GM12878 (cell line): ENCODE data around the gene KDM8. TPM values are rescaled to one million over a fixed set of nuclear protein-coding genes. Genes with fewer than 3 reads are reported as not detected.

Experiments
- BACH1 ChIP-seq: fragments of 450-650 bp; IDR thresholded peaks from 2 replicates; pipeline ENCODE4 v1.6.1; 2017; ENCODE audit warnings: mild to moderate bottlenecking, borderline replicate concordance
- BHLHE40 ChIP-seq, 2 experiments: fragments of 450-650 bp in 1 of 2; IDR thresholded peaks; 2 replicates each; pipeline ENCODE4 v1.6.1; 2011 to 2017; ENCODE audit warnings: low read depth in 2 of 2, borderline replicate concordance in 1 of 2, improper control_type of control experiment in 1 of 2, low read length in 1 of 2, mild to moderate bottlenecking in 1 of 2
- CHD4 ChIP-seq: fragments of 200-600 bp; sonication (generic); IDR thresholded peaks from 2 replicates; pipeline ENCODE4 v1.6.1; 2016; ENCODE audit warnings: mild to moderate bottlenecking
- CREB1 ChIP-seq: IDR thresholded peaks from 2 replicates; pipeline ENCODE4 v1.6.1; 2012; ENCODE audit warnings: low read depth, mild to moderate bottlenecking, inconsistent platforms
- ETV6 ChIP-seq, 2 experiments: fragments of 450-650 bp in 1 of 2; IDR thresholded peaks in 1 of 2; conservative IDR thresholded peaks in 1 of 2; 2 replicates each; pipeline ENCODE4 v1.6.1; 2014; ENCODE audit warnings: antibody characterized with exemption in 1 of 2, borderline replicate concordance in 1 of 2, low read depth in 1 of 2, mild to moderate bottlenecking in 1 of 2, moderate library complexity in 1 of 2
- FOXK2 ChIP-seq: fragments of 450-650 bp; IDR thresholded peaks from 2 replicates; pipeline ENCODE4 v1.6.1; 2017; ENCODE audit warnings: mild to moderate bottlenecking, moderate library complexity
- FOXM1 ChIP-seq: IDR thresholded peaks from 2 replicates; pipeline ENCODE4 v1.6.1; 2012; ENCODE audit warnings: low read depth, mild to moderate bottlenecking, inconsistent platforms, low read length, moderate library complexity
- GATAD2B ChIP-seq: fragments of 450-650 bp; conservative IDR thresholded peaks from 2 replicates; pipeline ENCODE4 v1.6.1; 2017; ENCODE audit warnings: low read depth, mild to moderate bottlenecking, moderate library complexity
- KAT2A ChIP-seq: conservative IDR thresholded peaks from 2 replicates; pipeline ENCODE4 v1.6.1; 2011; ENCODE audit warnings: low read depth, low read length; ENCODE audit not compliant: control insufficient read depth
- KLF5 ChIP-seq: fragments of 450-650 bp; IDR thresholded peaks from 2 replicates; pipeline ENCODE4 v1.6.1; 2014; ENCODE audit warnings: mild to moderate bottlenecking; ENCODE audit not compliant: partially characterized antibody
- LARP7 ChIP-seq: fragments of 450-650 bp; IDR thresholded peaks from 2 replicates; pipeline ENCODE4 v1.6.1; 2017; ENCODE audit warnings: mild to moderate bottlenecking
- MEF2B ChIP-seq: fragments of 450-650 bp; IDR thresholded peaks from 2 replicates; pipeline ENCODE4 v1.6.1; 2018; ENCODE audit warnings: mild to moderate bottlenecking, moderate library complexity; ENCODE audit not compliant: partially characterized antibody, poor library complexity, severe bottlenecking
- MTA3 ChIP-seq: IDR thresholded peaks from 2 replicates; pipeline ENCODE4 v1.6.1; 2012; ENCODE audit warnings: low read length, inconsistent platforms, borderline replicate concordance
- NBN ChIP-seq: fragments of 450-650 bp; IDR thresholded peaks from 2 replicates; pipeline ENCODE4 v1.6.1; 2016
- NR2C2 ChIP-seq: IDR thresholded peaks from 2 replicates; pipeline ENCODE4 v1.6.1; 2011; ENCODE audit warnings: borderline replicate concordance, low read depth; ENCODE audit not compliant: control insufficient read depth, insufficient read length
- RBBP5 ChIP-seq: fragments of 200-600 bp; sonication (generic); conservative IDR thresholded peaks from 2 replicates; pipeline ENCODE4 v1.6.1; 2016
- SIN3A ChIP-seq: IDR thresholded peaks from 2 replicates; pipeline ENCODE4 v1.6.1; 2012; ENCODE audit warnings: low read depth, low read length, improper control_type of control experiment
- SIX5 ChIP-seq: IDR thresholded peaks from 2 replicates; pipeline ENCODE4 v1.6.1; 2011; ENCODE audit warnings: mild to moderate bottlenecking, low read depth, low read length, moderate library complexity; ENCODE audit not compliant: severe bottlenecking
- SPI1 ChIP-seq: IDR thresholded peaks from 2 replicates; pipeline ENCODE4 v1.6.1; 2011; ENCODE audit warnings: low read depth, mild to moderate bottlenecking, low read length, moderate library complexity, borderline replicate concordance; ENCODE audit not compliant: insufficient read depth
- SRF ChIP-seq, 2 experiments: IDR thresholded peaks; 2 replicates each; pipeline ENCODE4 v1.6.1; 2011; ENCODE audit warnings: low read depth in 2 of 2, low read length in 2 of 2, mild to moderate bottlenecking in 1 of 2, moderate library complexity in 1 of 2
- WRNIP1 ChIP-seq: IDR thresholded peaks from 2 replicates; pipeline ENCODE4 v1.6.1; 2011; ENCODE audit warnings: low read depth, low read length, improper control_type of control experiment, borderline replicate concordance
- YY1 ChIP-seq: IDR thresholded peaks from 2 replicates; pipeline ENCODE4 v1.6.1; 2011; ENCODE audit warnings: low read depth, mild to moderate bottlenecking, low read length
- ZNF217 ChIP-seq: fragments of 450-650 bp; IDR thresholded peaks from 2 replicates; pipeline ENCODE4 v1.6.1; 2017; ENCODE audit warnings: antibody characterized with exemption, mild to moderate bottlenecking
- ZNF384 ChIP-seq: IDR thresholded peaks from 2 replicates; pipeline ENCODE4 v1.6.1; 2012; ENCODE audit warnings: low read depth, mild to moderate bottlenecking, low read length, improper control_type of control experiment, borderline replicate concordance
- polyA plus RNA-seq, 11 experiments: library from polyadenylated mRNA; depleted of rRNA in 4 of 11; unstranded in 6 of 11; stranded (reverse) in 5 of 11; fragments of >200 nt; fragmentation: Nextera tagmentation in 4 of 11; fragmentation: Illumina TruSeq in 1 of 11; extraction: Ambion mirVana in 4 of 11; extraction: Trizol in 1 of 11; gene quantifications; 1 replicate in 1 of 11; 2 replicates in 10 of 11; pipeline versions ENCODE4 v1.2.1 to v1.2.3, GENCODE V29; 2011 to 2016; ENCODE audit warnings: inconsistent platforms in 2 of 11, missing spikeins in 2 of 11, low read depth in 1 of 11
- total RNA-seq, 4 experiments: library from RNA; depleted of rRNA in 3 of 4; stranded (reverse); fragments of >200 nt in 3 of 4; fragmentation: Illumina TruSeq in 1 of 4; extraction: Trizol in 1 of 4; gene quantifications; 2 replicates each; pipeline versions ENCODE4 v1.2.1 to v1.2.3, GENCODE V29; 2013 to 2021
- TF ChIP-seq, protein P1 (sequence below): IDR thresholded peaks from 2 replicates; pipeline ENCODE4 v1.6.1; 2011; ENCODE audit warnings: low read depth, low read length, improper control_type of control experiment, borderline replicate concordance
- TF ChIP-seq, protein P2 (sequence below): fragments of 450-650 bp; formaldehyde crosslinking; IDR thresholded peaks from 2 replicates; pipeline ENCODE4 v1.4.0; 2022; ENCODE audit warnings: mild to moderate bottlenecking, moderate library complexity
- TF ChIP-seq, protein P3 (sequence below), 3 experiments: IDR thresholded peaks in 2 of 3; conservative IDR thresholded peaks in 1 of 3; 2 replicates each; pipeline ENCODE4 v1.5.1; 2011; ENCODE audit warnings: low read depth in 3 of 3, low read length in 3 of 3, mild to moderate bottlenecking in 3 of 3, control low read depth in 2 of 3, moderate library complexity in 2 of 3, inconsistent platforms in 1 of 3, mixed read lengths in 1 of 3; ENCODE audit not compliant: control insufficient read depth in 2 of 3, insufficient read depth in 1 of 3; ENCODE audit errors: extremely low read depth in 1 of 3

Gene KDM8
- total and polyA plus RNA-seq, 10 of the 15 experiments (the other 5 are each of a cell fraction or from before 2014, with no cell fraction given) = 0.79 to 8.9 (median 5.8) TPM

DNA sequence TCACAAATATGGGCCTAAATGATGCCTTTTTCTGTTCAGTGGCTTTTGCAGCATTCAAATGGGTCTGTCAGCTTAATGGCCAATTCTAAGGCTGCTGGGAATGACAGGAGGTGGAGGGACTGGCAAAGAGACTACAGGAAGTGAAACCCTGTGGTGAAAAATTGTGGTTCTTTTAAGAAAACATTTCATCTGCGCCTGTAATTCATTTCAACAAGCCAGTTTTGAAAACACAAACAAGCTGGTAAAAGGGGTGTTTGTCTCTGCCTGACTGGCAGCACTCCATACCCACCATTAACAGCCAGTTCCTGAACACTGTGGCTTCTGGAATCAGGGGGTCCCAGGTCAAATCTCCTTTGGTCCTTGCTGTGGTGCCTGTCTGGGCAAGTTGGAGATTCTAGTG is 3.6 kb upstream of the KDM8 start (continued):
- no peak for TF ChIP-seq KLF5
- TF ChIP-seq, protein P1, sequence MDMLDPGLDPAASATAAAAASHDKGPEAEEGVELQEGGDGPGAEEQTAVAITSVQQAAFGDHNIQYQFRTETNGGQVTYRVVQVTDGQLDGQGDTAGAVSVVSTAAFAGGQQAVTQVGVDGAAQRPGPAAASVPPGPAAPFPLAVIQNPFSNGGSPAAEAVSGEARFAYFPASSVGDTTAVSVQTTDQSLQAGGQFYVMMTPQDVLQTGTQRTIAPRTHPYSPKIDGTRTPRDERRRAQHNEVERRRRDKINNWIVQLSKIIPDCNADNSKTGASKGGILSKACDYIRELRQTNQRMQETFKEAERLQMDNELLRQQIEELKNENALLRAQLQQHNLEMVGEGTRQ = no peak
- no peak for TF ChIP-seq NR2C2
- TF ChIP-seq SPI1 = peak; percentile 99
- no peak for TF ChIP-seq KAT2A
- TF ChIP-seq BHLHE40 (IDR thresholded peaks at IDR 0.05; ENCODE audit: borderline replicate concordance in 1 of 2, low read depth in 2 of 2, low read length in 1 of 2) = peak in 1 of 2 experiments; percentile 14; a peak in 1 of 4 replicates
- no peak for TF ChIP-seq CHD4
- no peak for TF ChIP-seq CREB1
- TF ChIP-seq FOXM1 = 0 out of 2 replicates have a peak, but pooled peaks have one; percentile 20
- no peak for TF ChIP-seq YY1
- 0 out of 2 replicates have a peak, but pooled peaks have one; percentile 24 for TF ChIP-seq ZNF217
- TF ChIP-seq LARP7 = no peak
- TF ChIP-seq MEF2B = peak; percentile 9
- TF ChIP-seq, protein P2, sequence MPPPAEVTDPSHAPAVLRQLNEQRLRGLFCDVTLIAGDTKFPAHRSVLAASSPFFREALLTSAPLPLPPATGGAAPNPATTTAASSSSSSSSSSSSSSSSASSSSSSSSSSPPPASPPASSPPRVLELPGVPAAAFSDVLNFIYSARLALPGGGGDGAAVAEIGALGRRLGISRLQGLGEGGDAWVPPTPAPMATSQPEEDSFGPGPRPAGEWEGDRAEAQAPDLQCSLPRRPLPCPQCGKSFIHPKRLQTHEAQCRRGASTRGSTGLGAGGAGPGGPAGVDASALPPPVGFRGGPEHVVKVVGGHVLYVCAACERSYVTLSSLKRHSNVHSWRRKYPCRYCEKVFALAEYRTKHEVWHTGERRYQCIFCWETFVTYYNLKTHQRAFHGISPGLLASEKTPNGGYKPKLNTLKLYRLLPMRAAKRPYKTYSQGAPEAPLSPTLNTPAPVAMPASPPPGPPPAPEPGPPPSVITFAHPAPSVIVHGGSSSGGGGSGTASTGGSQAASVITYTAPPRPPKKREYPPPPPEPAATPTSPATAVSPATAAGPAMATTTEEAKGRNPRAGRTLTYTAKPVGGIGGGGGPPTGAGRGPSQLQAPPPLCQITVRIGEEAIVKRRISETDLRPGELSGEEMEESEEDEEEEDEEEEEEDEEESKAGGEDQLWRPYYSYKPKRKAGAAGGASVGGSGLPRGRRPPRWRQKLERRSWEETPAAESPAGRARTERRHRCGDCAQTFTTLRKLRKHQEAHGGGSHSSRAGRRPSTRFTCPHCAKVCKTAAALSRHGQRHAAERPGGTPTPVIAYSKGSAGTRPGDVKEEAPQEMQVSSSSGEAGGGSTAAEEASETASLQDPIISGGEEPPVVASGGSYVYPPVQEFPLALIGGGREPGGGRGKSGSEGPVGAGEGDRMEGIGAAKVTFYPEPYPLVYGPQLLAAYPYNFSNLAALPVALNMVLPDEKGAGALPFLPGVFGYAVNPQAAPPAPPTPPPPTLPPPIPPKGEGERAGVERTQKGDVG = no peak
- TF ChIP-seq SRF (IDR thresholded peaks at IDR 0.05; ENCODE audit: low read depth in 2 of 2, low read length in 2 of 2) = no peak
- TF ChIP-seq ETV6 (conservative IDR thresholded peaks at IDR 0.05 in 1 of 2, IDR thresholded peaks at IDR 0.05 in 1 of 2; ENCODE audit: borderline replicate concordance in 1 of 2, low read depth in 1 of 2) = peak in 1 of 2 experiments; percentile 37; a peak in 1 of 4 replicates
- no peak for TF ChIP-seq MTA3
- no peak for TF ChIP-seq SIX5
- TF ChIP-seq FOXK2 = peak; percentile 37; the same call in 1 of the 2 replicates
- TF ChIP-seq ZNF384 = no peak
- no peak for TF ChIP-seq WRNIP1
- TF ChIP-seq SIN3A = no peak
- TF ChIP-seq, protein P3, sequence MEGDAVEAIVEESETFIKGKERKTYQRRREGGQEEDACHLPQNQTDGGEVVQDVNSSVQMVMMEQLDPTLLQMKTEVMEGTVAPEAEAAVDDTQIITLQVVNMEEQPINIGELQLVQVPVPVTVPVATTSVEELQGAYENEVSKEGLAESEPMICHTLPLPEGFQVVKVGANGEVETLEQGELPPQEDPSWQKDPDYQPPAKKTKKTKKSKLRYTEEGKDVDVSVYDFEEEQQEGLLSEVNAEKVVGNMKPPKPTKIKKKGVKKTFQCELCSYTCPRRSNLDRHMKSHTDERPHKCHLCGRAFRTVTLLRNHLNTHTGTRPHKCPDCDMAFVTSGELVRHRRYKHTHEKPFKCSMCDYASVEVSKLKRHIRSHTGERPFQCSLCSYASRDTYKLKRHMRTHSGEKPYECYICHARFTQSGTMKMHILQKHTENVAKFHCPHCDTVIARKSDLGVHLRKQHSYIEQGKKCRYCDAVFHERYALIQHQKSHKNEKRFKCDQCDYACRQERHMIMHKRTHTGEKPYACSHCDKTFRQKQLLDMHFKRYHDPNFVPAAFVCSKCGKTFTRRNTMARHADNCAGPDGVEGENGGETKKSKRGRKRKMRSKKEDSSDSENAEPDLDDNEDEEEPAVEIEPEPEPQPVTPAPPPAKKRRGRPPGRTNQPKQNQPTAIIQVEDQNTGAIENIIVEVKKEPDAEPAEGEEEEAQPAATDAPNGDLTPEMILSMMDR (IDR thresholded peaks at IDR 0.05 in 2 of 3, conservative IDR thresholded peaks at IDR 0.05 in 1 of 3; ENCODE audit: control insufficient read depth in 2 of 3, extremely low read depth in 1 of 3, insufficient read depth in 1 of 3, low read depth in 3 of 3, low read length in 3 of 3) = no peak
- TF ChIP-seq NBN = peak; percentile 54; the same call in 1 of the 2 replicates
- no peak for TF ChIP-seq GATAD2B
- no peak for TF ChIP-seq RBBP5
- TF ChIP-seq BACH1 = peak; percentile 52; the same call in 1 of the 2 replicates
